ENCODE data around the gene E2F8.

Gene E2F8

DNA sequence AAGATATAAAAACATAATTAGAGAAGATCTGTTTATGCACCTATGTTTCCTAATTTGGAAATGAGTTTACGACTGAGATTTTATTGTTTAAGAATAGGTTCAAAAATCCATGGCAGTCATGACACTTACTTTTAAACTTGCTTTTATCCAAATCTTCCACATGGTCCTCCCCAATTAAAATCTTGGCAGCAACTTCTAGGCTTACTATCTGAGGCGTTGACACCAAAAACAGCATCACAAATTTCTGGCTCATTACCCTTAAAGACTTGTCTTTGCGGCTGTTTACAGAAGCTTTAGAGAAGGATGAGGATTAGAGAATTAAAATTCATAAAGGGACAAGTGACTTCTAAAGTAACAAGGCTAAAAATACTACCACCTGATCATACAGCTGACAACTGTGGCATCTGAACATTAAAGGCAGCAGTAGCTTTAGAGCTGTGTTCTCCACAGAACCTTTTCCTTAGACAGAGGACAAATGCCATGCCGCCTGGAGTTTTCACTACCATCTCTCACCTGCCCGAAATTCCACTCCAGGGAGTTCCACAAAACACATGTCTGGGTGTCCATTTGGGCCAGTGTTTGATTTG lies 6.4 kb downstream of the E2F8 start:
- DNase-seq (ENCODE audit: low read depth), result no peak
- TF ChIP-seq, protein P1, sequence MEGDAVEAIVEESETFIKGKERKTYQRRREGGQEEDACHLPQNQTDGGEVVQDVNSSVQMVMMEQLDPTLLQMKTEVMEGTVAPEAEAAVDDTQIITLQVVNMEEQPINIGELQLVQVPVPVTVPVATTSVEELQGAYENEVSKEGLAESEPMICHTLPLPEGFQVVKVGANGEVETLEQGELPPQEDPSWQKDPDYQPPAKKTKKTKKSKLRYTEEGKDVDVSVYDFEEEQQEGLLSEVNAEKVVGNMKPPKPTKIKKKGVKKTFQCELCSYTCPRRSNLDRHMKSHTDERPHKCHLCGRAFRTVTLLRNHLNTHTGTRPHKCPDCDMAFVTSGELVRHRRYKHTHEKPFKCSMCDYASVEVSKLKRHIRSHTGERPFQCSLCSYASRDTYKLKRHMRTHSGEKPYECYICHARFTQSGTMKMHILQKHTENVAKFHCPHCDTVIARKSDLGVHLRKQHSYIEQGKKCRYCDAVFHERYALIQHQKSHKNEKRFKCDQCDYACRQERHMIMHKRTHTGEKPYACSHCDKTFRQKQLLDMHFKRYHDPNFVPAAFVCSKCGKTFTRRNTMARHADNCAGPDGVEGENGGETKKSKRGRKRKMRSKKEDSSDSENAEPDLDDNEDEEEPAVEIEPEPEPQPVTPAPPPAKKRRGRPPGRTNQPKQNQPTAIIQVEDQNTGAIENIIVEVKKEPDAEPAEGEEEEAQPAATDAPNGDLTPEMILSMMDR (IDR thresholded peaks at IDR 0.05; ENCODE audit: low read depth, low read length, missing control alignments), result no peak
- H3K4me3 ChIP-seq (ENCODE audit: low read depth, low read length), result no peak overlapping the region

DNA sequence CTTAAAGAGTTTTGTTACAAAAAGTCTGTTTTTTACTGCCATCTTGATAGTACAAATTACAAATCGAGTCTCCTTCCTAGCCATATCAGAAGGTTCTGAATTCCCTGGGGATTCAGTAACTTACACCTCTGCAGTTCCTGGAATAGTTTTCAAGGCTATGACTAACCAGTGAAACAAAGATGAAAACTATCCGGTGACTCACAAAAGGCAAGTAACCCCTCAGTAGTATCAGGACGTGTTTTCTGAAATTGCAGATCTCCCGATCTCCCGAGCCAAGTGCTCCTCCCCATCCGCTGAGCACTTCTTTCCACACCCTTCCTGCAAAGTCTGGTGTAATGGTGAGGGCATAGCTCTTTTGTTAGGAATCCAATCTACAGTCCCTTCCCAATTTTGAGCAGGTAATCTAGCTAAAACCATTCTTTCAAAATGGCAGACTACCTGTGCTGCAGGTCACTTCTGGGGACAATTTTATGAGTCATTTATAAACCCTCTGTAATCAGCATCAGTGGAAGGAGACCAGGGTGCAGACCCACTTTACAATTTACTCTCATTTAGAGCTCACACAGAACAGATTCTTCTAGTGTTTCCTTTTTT lies 7.7 kb downstream of the E2F8 start:
- H3K4me3 ChIP-seq (ENCODE audit: low read depth, low read length), result no peak overlapping the region
- TF ChIP-seq, protein P1 (IDR thresholded peaks at IDR 0.05; ENCODE audit: low read depth, low read length, missing control alignments), result no peak
- no peak for DNase-seq (ENCODE audit: low read depth)

DNA sequence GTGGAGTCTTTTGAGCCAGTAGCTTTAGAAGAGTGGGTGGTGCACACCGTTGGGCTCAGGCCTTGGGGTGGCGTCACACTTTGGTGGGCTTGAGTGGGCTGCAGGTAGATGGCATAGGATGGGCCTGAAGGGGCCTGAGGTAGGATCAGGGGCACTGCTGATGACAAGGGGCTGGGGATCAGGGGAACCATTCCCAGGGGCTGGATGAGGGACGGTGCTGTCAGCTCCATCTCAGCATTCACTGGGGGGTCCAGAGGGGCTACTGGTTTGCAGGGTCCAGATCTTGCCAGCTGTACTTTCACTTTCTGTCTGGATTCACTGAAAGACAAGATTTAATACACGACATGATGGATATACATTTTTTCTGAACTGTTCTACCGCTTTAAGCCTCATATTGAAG lies 11.1 kb downstream of the E2F8 start:
- DNase-seq (ENCODE audit: low read depth), result no peak
- no peak overlapping the region for H3K4me3 ChIP-seq (ENCODE audit: low read depth, low read length)
- TF ChIP-seq, protein P1 (IDR thresholded peaks at IDR 0.05; ENCODE audit: low read depth, low read length, missing control alignments), result no peak

DNA sequence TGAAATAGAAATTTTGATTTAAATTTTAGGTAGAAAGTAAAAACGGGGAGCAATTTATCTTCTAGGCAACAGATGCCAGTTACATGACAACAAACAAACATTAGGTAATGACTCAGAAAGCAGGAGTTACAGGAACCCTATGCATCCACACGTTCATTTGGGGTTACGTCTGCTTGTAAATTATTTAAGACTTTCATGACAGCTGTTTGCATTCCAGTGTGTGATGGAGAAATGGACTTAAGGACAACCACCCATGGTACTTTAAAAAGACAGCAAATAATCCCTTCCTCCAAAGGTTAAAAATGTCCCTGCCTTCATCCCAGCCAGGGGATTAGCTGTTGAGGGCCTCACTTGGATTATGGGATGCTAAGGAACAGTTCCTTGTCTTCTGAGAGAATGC lies 11.8 kb downstream of the E2F8 start:
- H3K4me3 ChIP-seq (ENCODE audit: low read depth, low read length), result no peak overlapping the region
- TF ChIP-seq, protein P1 (IDR thresholded peaks at IDR 0.05; ENCODE audit: low read depth, low read length, missing control alignments), result no peak
- no peak for DNase-seq (ENCODE audit: low read depth)

DNA sequence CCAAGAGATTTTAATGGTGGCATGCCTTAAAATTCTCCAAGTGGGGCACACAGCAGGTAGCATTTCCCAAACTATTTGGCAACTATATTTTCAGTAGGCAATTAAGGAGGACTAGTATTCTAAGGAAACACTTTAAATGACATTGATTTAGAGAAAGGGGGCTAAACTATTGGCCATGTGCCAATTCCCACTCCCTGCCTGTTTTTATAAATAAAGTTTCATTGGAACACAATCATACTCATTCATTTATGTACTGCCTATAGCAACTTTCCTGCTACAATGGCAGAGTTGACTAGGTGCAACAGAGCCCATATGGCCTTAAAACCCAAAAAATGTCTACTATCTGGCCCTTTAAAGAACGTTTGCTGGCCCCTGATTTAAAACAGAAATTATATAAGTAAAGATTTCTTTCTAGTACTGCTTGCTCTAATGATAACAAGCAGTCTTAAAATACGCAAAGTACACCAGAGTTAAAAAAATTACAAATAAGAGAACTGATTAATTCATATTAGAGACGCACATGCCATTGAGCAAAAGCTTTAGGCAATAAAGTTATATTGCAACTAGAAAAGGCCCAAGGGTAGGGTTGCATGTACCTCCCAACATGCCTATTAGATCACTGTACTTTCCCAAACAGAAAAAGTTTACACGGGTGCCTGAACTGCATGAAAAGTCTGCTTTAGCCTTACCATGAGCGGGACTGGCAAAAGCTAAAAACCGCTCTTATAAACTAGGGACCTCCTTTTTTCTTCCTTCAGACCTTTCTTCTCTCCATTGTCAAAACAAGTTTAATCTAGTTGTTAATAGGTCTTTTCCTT lies 14.2 kb downstream of the E2F8 start:
- H3K4me3 ChIP-seq (ENCODE audit: low read depth, low read length), result no peak overlapping the region
- TF ChIP-seq, protein P1 (IDR thresholded peaks at IDR 0.05; ENCODE audit: low read depth, low read length, missing control alignments), result no peak
- DNase-seq (ENCODE audit: low read depth), result no peak

DNA sequence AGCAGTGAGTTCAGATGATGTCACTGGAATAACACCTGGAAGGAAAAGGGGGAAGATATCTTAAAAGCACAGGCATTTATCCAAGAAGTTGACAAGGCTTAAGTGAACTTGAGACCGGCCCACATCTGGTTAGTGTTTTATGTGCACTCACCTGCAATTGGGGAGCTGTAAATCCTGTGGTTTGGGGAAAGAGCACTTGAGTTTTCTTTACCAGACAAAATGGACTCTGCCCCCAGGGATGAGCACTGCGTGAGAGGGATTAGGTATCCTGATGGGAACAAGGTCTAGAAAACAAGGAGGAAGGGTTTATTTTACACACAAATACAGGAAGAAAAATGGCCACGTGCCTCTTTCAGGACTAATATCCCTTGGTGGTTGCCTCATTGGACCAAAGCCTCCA lies 15.2 kb downstream of the E2F8 start:
- TF ChIP-seq, protein P1 (IDR thresholded peaks at IDR 0.05; ENCODE audit: low read depth, low read length, missing control alignments), result no peak
- H3K4me3 ChIP-seq (ENCODE audit: low read depth, low read length), result no peak overlapping the region
- DNase-seq (ENCODE audit: low read depth), result no peak

Measured in GM12864 (cell line).